ENCODE results near the gene PRTFDC1. TPM values are rescaled to one million over a fixed set of nuclear protein-coding genes. Genes with fewer than 3 reads are reported as not detected.

PRTFDC1 gene
- total RNA-seq, 1 donor from 2014 or later: 14.4 TPM

GRCh38 chr10:24935504-24936292 is 16.7 kb downstream of the PRTFDC1 start:
- no peak for TF ChIP-seq CTCF (IDR thresholded peaks at IDR 0.05; ENCODE audit: partially characterized antibody, unreplicated experiment)
- peaks cover 4% of the 10 kb centered on the region for H3K36me3 Mint-ChIP-seq (ENCODE audit: unreplicated experiment)
- DNase-seq: no peak
- no peak overlapping the region for H3K27ac Mint-ChIP-seq (ENCODE audit: unreplicated experiment)
- H3K9me3 Mint-ChIP-seq (ENCODE audit: unreplicated experiment): no peaks in the 10 kb centered on the region
- no peaks in the 10 kb centered on the region for H3K4me1 Mint-ChIP-seq (ENCODE audit: low read depth, unreplicated experiment)
- H3K4me3 Mint-ChIP-seq (ENCODE audit: unreplicated experiment): no peak overlapping the region
- H3K27me3 Mint-ChIP-seq (ENCODE audit: unreplicated experiment): no peaks in the 10 kb centered on the region

GRCh38 chr10:24931236-24931635 is 21.2 kb downstream of the PRTFDC1 start:
- Mint-ChIP-seq H3K36me3 (ENCODE audit: unreplicated experiment) (peaks cover 4% of the 10 kb centered on the region), H3K27ac (ENCODE audit: unreplicated experiment) (no peak overlapping the region), H3K4me1 (ENCODE audit: low read depth, unreplicated experiment) (peaks cover 16% of the 10 kb centered on the region), H3K27me3 (ENCODE audit: unreplicated experiment) (no peaks in the 10 kb centered on the region), H3K9me3 (ENCODE audit: unreplicated experiment) (no peaks in the 10 kb centered on the region), H3K4me3 (ENCODE audit: unreplicated experiment) (no peak overlapping the region)
- no peak for DNase-seq
- no peak for TF ChIP-seq CTCF (IDR thresholded peaks at IDR 0.05; ENCODE audit: partially characterized antibody, unreplicated experiment)

GRCh38 chr10:24930427-24930826 is 22.0 kb downstream of the PRTFDC1 start:
- DNase-seq: no peak
- no peaks in the 10 kb centered on the region for H3K27me3 Mint-ChIP-seq (ENCODE audit: unreplicated experiment)
- no peaks in the 10 kb centered on the region for H3K36me3 Mint-ChIP-seq (ENCODE audit: unreplicated experiment)
- H3K27ac Mint-ChIP-seq (ENCODE audit: unreplicated experiment): no peak overlapping the region
- H3K4me3 Mint-ChIP-seq (ENCODE audit: unreplicated experiment): no peak overlapping the region
- peaks cover 16% of the 10 kb centered on the region for H3K4me1 Mint-ChIP-seq (ENCODE audit: low read depth, unreplicated experiment)
- peaks cover 4% of the 10 kb centered on the region for H3K9me3 Mint-ChIP-seq (ENCODE audit: unreplicated experiment)
- no peak for TF ChIP-seq CTCF (IDR thresholded peaks at IDR 0.05; ENCODE audit: partially characterized antibody, unreplicated experiment)

- H3K27me3 Mint-ChIP-seq (ENCODE audit: unreplicated experiment): no peaks in the 10 kb centered on the region
- no peaks in the 10 kb centered on the region for H3K36me3 Mint-ChIP-seq (ENCODE audit: unreplicated experiment)
- H3K4me1 Mint-ChIP-seq (ENCODE audit: low read depth, unreplicated experiment): peaks cover 16% of the 10 kb centered on the region
- no peak for DNase-seq
- no peak overlapping the region for H3K4me3 Mint-ChIP-seq (ENCODE audit: unreplicated experiment)
- no peak overlapping the region for H3K27ac Mint-ChIP-seq (ENCODE audit: unreplicated experiment)
- H3K9me3 Mint-ChIP-seq (ENCODE audit: unreplicated experiment): peaks cover 4% of the 10 kb centered on the region
- no peak for TF ChIP-seq CTCF (IDR thresholded peaks at IDR 0.05; ENCODE audit: partially characterized antibody, unreplicated experiment)
Measured at GRCh38 chr10:24929904-24930303, 22.5 kb downstream of the PRTFDC1 start.

GRCh38 chr10:24929056-24929544 is 23.3 kb downstream of the PRTFDC1 start:
- peaks cover 4% of the 10 kb centered on the region for H3K27me3 Mint-ChIP-seq (ENCODE audit: unreplicated experiment)
- H3K4me3 Mint-ChIP-seq (ENCODE audit: unreplicated experiment): peak overlapping the region; percentile 13
- no peak for TF ChIP-seq CTCF (IDR thresholded peaks at IDR 0.05; ENCODE audit: partially characterized antibody, unreplicated experiment)
- H3K36me3 Mint-ChIP-seq (ENCODE audit: unreplicated experiment): peaks cover 5% of the 10 kb centered on the region
- H3K9me3 Mint-ChIP-seq (ENCODE audit: unreplicated experiment): peaks cover 9% of the 10 kb centered on the region
- DNase-seq: no peak
- H3K4me1 Mint-ChIP-seq (ENCODE audit: low read depth, unreplicated experiment): peaks cover 16% of the 10 kb centered on the region
- H3K27ac Mint-ChIP-seq (ENCODE audit: unreplicated experiment): no peak overlapping the region

Data from glutamatergic neuron (in vitro differentiated cells).